Measurements from ENCODE around the gene FANCM.

- TF ChIP-seq POLR2A (IDR thresholded peaks at IDR 0.05) (no peak), CTCF (IDR thresholded peaks at IDR 0.05) (no peak)
These were observed 41.5 kb upstream of the FANCM start for GRCh38 chr14:45094275-45094674.
